ENCODE results near the gene MPPED1.

MPPED1 gene

GRCh38 chr22:43411040-43411868 lies 560 bp upstream of the MPPED1 start:
- TF ChIP-seq CTCF (IDR thresholded peaks at IDR 0.05; ENCODE audit: low read depth, low read length) = no peak
- no peak for DNase-seq (ENCODE audit: extremely low read depth, low read depth)

- DNase-seq (ENCODE audit: extremely low read depth, low read depth) = no peak
- TF ChIP-seq CTCF (IDR thresholded peaks at IDR 0.05; ENCODE audit: low read depth, low read length) = no peak
Observed at GRCh38 chr22:43412808-43413795, 1.3 kb downstream of the MPPED1 start.

DNA sequence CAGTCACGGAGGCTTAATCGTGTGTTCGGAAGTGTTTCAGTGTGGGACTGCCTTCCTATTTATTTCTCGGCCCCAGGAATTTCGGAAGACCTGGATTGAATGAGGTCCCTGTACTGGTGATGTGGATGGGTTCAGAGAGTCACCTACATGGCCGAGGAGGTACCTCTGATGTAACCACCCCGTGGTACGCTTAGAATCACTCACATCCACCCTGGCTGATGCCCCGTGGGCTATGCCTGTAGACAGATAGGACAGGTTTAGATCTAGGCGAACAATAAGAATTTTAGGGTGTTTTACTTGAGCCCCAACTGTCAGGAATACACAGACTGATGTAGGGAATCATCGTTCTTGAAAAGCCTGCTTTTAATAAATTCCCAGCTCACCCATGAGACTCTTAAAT lies 2.0 kb downstream of the MPPED1 start:
- TF ChIP-seq CTCF (IDR thresholded peaks at IDR 0.05; ENCODE audit: low read depth, low read length) = no peak
- no peak for DNase-seq (ENCODE audit: extremely low read depth, low read depth)

- TF ChIP-seq CTCF (IDR thresholded peaks at IDR 0.05; ENCODE audit: low read depth, low read length) = no peak
- no peak for DNase-seq (ENCODE audit: extremely low read depth, low read depth)
Observed at GRCh38 chr22:43415681-43416080, 3.9 kb downstream of the MPPED1 start.

- DNase-seq (ENCODE audit: extremely low read depth, low read depth) = no peak
- TF ChIP-seq CTCF (IDR thresholded peaks at IDR 0.05; ENCODE audit: low read depth, low read length) = no peak
Observed at GRCh38 chr22:43417555-43417954, 5.7 kb downstream of the MPPED1 start.

DNA sequence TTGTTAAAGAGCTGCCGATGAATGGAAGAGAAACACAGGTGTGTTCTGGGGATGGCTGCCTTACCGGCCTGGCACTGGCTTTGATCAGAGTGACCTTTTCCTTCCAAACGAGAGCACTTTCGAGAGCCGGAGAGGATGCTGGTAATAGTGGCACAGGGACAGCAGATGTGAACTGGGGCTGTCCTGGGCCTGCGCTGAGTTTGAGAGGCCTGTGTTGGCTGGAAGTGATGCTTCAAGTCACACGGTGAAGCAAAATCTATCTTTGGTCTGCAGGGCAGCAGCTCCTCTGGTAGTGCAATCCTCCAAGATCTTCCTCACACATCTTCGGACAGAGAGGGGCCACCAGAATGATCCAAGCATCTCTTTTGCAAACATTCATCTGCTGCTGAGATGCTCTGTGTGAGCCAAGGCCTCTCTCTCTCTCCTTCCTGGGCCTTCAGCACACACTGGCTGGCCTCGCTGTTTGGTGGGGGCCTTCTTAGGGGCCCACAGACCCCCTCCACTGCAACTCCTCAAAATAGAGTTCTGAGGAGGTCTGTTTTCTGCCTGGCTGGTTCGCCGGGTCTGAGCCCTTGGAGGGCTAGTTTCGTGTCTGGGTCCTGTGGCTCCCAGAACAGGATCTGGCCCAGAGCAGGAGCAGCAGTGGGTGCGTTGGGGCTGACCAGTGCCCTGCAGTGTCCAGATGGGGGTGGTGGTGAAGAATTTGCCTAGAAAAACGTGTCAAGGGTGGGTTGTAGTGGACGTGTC lies 6.4 kb downstream of the MPPED1 start:
- TF ChIP-seq CTCF (IDR thresholded peaks at IDR 0.05; ENCODE audit: low read depth, low read length) = no peak
- no peak for DNase-seq (ENCODE audit: extremely low read depth, low read depth)
